ENCODE data around the gene USP3. TPM values are rescaled to one million over a fixed set of nuclear protein-coding genes. Genes with fewer than 3 reads are reported as not detected.
A peak's percentile ranks its signal among the peaks of the same experiment; 100 is the strongest.

USP3 gene
- total and polyA plus RNA-seq, 9 of the 15 experiments (the other 6 are each of a cell fraction or from before 2014, with no cell fraction given), result 17.3 to 54.3 (median 34.8) TPM

- no peak for TF ChIP-seq HMG20A (CRISPR knock-in tag; conservative IDR thresholded peaks at IDR 0.05)
- TF ChIP-seq VEZF1 (CRISPR knock-in tag; IDR thresholded peaks at IDR 0.05), result no peak
- TF ChIP-seq GATA2 (CRISPR knock-in tag; IDR thresholded peaks at IDR 0.05), result no peak
- TF ChIP-seq ZNF785 (CRISPR knock-in tag; IDR thresholded peaks at IDR 0.05), result no peak
- TF ChIP-seq ARNT (IDR thresholded peaks at IDR 0.05), result no peak
- no peak for TF ChIP-seq ZNF165 (CRISPR knock-in tag; IDR thresholded peaks at IDR 0.05; ENCODE audit: borderline replicate concordance)
- no peak for TF ChIP-seq HNRNPH1 (optimal IDR thresholded peaks at IDR 0.05; ENCODE audit: low read depth, low read length)
- TF ChIP-seq WHSC1 (IDR thresholded peaks at IDR 0.05; ENCODE audit: low read length), result no peak
- TF ChIP-seq SIN3A (IDR thresholded peaks at IDR 0.05; ENCODE audit: borderline replicate concordance in 2 of 2, control insufficient read depth in 1 of 2, low read depth in 2 of 2, low read length in 2 of 2), result no peak
- no peak for TF ChIP-seq HDAC6 (IDR thresholded peaks at IDR 0.05; ENCODE audit: low read depth, low read length)
- no peak for TF ChIP-seq ZNF444 (CRISPR knock-in tag; IDR thresholded peaks at IDR 0.05)
- no peak for TF ChIP-seq PYGO2 (tag; IDR thresholded peaks at IDR 0.05)
- TF ChIP-seq TFAP4 (CRISPR knock-in tag; IDR thresholded peaks at IDR 0.05; ENCODE audit: borderline replicate concordance), result no peak
- TF ChIP-seq RBM17 (IDR thresholded peaks at IDR 0.05; ENCODE audit: borderline replicate concordance, low read depth, low read length), result no peak
- TF ChIP-seq CTCF (IDR thresholded peaks at IDR 0.05 in 2 of 3, conservative IDR thresholded peaks at IDR 0.05 in 1 of 3; ENCODE audit: insufficient read depth in 2 of 3, low read depth in 1 of 3, low read length in 3 of 3), result peak; percentile 78 to 90 (median 81)
- TF ChIP-seq ZKSCAN3 (CRISPR knock-in tag; IDR thresholded peaks at IDR 0.05), result no peak
- no peak for TF ChIP-seq KAT2B (IDR thresholded peaks at IDR 0.05; ENCODE audit: low read depth, low read length)
- no peak for TF ChIP-seq ZNF609 (CRISPR knock-in tag; IDR thresholded peaks at IDR 0.05; ENCODE audit: borderline replicate concordance)
These were observed 105.9 kb downstream of the USP3 start (continued) for GRCh38 chr15:63610209-63610841.

All from K562 (cell line).